HG03095 (cell line): ENCODE measurements around the gene OBI1.
"Not testable (repeated sequence)": the region's sequence is repeated elsewhere in the genome, so short reads cannot be mapped to it uniquely, and the experiment has no call there.

Source experiments
- ATAC-seq: cut with Tn5 transposase; IDR thresholded peaks from one replicate; pipeline ENCODE4 v1.9.1; 2021; ENCODE audit warnings: moderate library complexity; ENCODE audit not compliant: unreplicated experiment

The OBI1 gene

DNA sequence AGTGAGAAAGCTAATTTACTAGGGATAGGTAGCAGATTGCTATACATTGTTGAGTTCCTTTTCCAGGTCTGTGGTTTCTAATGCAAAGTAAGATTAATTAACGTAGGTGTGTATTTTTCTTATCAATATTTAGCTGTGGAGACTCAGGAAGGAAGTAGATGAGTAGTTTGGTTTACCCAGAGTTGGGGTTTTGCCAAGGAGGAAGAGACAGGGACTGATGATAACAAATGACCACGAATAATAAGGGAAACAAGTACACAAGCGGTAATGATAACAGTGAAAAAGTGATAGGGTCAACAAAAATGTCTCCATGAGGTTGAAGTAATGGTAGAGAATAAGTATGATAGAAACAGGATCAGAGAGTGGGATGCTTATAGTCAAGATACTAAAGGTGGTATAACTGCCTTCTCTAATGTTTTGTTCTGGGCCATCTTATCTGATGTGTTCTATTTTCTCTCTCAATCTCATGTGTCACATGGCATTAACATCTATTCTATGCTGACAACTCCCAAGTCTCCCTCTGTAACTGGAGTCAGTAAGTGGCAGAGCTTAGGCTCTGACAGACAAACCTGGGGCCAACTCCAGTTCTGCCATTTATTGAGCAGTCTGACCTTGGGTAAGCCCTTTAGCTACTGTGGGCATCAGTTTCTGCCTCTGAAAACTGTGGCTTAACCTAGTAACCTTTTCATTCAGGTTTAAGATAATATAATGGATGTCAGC lies 8.8 kb downstream of the OBI1 start:
- ATAC-seq, result no peak

DNA sequence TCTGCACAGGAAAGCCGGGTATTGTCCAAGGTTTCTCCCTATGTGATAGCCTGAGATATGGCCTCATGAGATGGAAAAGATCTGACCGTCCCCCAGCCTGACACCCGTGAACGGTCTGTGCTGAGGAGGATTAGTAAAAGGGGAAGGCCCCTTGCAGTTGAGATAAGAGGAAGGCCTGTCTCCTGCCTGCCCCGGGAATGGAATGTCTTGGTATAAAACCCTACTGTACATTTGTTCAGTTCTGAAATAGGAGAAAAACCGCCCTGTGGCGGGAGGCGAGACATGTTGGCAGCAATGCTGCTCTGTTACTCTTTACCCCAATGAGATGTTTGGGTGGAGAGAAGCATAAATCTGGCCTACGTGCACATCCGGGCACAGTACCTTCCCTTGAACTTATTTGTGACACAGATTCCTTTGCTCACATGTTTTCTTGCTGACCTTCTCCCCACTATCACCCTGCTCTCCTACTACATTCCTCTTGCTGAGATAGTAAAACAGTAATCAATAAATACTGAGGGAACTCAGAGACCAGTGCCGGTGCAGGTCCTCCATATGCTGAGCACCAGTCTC lies 11.8 kb downstream of the OBI1 start:
- not testable (repeated sequence) for ATAC-seq

- peak; percentile 60 for ATAC-seq
These were observed 20.7 kb downstream of the OBI1 start for GRCh38 chr13:78638216-78638615.

DNA sequence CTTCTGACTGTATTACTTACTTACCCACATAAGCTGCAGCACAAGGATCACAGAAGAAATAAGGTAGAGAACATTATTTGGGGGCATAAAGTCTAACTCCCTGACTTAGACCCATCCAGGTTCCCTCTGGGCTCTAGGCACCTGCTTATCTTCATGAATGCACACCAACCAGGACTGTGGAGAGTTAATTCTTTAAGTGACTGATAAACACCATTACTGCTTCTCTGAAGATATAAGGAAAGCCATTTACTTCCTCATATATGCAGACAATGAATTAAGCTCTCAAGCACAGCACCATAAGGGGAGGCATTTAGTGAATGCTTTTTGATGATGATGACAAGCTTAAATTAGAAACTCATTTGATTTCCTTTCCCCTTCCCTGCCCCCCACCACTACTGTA lies 22.5 kb downstream of the OBI1 start:
- ATAC-seq, result no peak

- no peak for ATAC-seq
These were observed 26.0 kb downstream of the OBI1 start for GRCh38 chr13:78632996-78633395.

- ATAC-seq, result no peak
These were observed 27.9 kb downstream of the OBI1 start for GRCh38 chr13:78631077-78631476.

DNA sequence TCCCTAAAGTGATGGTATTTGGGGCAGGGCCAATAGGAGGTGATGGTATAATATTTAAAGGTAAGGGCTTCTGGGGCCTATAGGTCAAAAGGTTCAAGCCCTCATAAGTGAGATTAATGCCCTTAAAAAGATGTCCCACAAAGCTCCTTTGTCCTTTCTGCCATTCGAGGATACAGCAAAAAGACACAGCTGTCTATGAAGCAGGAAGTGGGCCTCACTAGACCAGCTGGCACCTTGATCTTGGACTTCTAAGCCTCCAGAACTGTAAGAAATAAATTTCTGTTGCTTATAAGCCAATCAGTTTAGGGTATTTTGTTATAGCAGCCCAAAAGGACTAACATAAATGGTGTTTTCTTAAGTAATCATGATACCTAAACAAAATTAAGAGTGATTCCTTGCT lies 28.4 kb downstream of the OBI1 start:
- ATAC-seq, result no peak

GRCh38 chr13:78625384-78625783 lies 33.6 kb downstream of the OBI1 start:
- ATAC-seq, result no peak

- no peak for ATAC-seq
These were observed 35.8 kb downstream of the OBI1 start for GRCh38 chr13:78623132-78623531.

- no peak for ATAC-seq
These were observed 38.0 kb downstream of the OBI1 start for GRCh38 chr13:78620936-78621470.

GRCh38 chr13:78618411-78618810 lies 40.5 kb downstream of the OBI1 start:
- ATAC-seq, result no peak

- no peak for ATAC-seq
These were observed 47.9 kb downstream of the OBI1 start for GRCh38 chr13:78611040-78611439.

DNA sequence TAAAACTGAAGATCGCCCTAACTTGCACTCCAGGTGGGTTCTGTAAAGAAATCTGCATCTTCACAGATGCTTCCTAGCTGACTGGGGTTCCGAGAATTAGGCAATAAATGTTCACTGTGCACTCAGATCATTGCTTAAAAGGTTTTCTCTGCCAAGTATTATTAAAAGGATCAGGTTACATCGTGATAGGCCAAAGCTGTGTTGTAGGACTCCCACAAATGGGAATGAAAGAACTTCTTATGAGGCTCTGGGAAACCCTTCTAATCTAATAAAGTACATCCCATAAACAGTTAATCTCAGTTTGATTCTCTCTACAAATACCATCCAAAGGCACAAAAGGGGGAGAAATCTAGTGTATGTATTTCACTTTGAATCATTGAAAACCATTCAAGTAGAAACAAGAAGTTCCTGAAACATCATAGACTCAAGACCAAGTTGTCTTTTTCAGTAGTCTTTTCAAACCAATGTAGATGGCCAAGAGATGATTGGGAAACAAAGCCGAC lies 48.5 kb downstream of the OBI1 start:
- no peak for ATAC-seq

GRCh38 chr13:78609464-78610205 lies 49.3 kb downstream of the OBI1 start:
- ATAC-seq, result no peak

DNA sequence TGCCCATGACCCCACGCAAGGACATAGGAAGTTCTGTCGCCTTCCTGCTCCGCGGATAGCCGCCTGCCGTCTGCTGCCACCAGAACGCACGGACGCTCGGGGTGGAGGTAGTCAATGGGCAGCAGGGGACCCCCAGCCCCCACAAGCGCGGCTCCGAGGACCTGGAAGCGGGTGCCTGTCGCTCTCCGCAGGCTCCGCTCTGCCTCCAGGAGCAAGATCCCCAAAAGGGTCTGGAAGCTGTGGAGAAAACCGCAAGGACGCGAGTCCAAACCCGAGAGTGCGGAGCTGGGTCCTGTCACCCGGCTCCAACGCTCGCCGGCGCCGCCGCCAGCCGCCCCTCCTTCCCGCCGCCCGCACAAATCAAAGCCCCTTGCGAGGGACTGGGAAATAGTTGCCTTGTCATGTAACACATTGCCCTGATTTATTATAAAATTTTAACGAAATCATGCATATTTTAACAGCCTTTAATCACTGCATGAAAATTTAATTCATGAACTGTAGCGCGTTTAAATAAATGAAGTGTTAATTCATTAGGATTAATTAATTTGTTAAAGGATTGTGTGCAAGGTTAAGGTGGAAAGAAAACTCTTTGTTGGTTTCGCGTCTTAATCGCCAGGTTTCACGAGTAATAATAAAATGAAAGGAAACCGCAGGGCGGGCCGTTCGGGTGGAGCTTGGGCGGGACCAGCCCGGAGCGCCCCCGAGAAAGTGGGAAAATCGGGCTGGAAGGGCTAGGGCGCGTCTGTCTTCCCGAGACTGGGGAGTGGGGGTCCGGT lies 50.1 kb downstream of the OBI1 start:
- ATAC-seq, result no peak

GRCh38 chr13:78608252-78608687 lies 50.7 kb downstream of the OBI1 start:
- no peak for ATAC-seq

- ATAC-seq, result no peak
These were observed 51.3 kb downstream of the OBI1 start for GRCh38 chr13:78607409-78608251.

DNA sequence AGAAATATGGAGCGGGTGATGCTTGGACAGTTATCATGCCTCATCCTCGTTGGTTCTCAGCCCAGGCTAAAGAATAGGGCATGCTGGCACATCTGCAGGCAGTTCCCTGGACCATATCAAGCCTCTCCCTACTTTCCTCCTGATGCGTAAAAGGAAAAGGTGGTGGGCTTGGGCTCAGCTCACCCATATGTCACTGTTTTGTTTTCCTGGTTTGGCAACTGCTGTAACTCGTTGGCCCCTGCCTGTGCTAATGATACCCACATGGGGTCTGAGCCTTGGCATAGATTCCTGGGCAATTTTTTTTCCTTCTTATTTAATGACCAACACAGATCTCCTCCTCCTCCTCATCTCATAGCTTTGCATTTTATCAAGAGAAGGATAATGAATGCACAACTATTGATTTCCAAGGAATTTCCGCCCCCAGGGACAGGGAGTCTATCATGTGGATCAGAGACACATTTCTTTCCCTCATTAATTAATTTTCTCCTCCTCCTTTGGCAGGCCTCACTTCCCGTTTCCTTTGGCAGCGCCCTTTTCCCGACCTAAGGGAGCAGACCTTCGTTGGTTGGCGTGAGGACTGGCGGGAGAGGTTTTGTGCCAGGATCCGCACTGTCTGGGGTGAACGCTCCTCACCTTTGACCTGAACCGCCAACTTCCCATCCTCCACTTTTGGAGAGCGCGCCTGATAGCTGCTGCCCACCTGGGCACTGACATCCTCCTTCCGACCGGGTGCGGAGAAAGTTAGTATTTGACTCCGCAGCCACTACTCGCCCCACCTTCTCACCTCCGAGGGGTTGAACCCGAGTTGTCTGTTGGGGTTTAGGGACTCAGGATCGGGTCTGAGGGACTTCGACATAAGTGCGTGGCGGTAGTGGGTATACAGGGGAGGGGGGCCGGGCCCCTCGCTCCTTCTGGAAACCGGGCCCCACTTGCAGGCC lies 52.2 kb downstream of the OBI1 start:
- ATAC-seq, result no peak
